Measurements from ENCODE around the gene PIGC.

Gene PIGC

DNA sequence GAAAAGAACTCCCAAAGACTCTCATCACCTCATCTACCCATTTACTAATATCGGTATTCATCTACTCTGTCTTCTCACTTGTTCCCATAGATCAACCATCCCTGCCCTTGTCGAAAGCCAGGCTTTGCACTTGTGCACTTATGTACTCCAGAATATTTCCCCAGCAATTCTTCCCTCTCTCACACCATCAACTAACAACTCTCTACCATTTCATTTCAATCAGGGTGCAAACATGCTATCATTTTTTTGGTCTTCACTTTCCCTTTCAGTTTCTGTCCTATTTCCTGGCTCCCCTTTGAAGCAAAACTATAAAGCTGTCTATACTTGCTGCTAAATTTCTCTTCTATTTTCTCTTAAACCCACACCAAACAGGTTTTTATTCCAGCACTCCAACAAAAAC is 16.7 kb downstream of the PIGC start:
- no peak for FAIRE-seq

DNA sequence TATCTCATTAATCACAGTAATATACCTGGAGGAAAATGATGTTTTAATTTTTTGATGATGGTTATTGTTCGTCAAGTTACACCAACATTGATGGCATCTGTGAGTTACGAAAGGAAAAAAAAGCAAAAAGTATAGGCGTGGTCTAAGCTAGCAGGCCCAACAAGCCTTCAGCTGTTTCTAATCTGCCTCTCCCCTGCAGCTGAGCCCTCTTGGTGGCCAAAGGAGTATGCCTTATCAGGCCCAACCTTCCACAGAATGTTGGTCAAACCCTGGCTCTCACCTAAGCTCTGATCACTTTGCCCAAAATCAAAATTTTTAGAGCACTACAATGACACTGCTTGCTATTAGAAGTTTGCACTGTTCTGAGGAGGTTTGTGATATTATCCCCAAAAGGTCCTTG is 18.5 kb downstream of the PIGC start:
- FAIRE-seq, result no peak

- FAIRE-seq, result no peak
Measured at GRCh38 chr1:172423336-172423735, 20.5 kb downstream of the PIGC start.

GRCh38 chr1:172421974-172422604 is 21.8 kb downstream of the PIGC start:
- FAIRE-seq, result no peak

DNA sequence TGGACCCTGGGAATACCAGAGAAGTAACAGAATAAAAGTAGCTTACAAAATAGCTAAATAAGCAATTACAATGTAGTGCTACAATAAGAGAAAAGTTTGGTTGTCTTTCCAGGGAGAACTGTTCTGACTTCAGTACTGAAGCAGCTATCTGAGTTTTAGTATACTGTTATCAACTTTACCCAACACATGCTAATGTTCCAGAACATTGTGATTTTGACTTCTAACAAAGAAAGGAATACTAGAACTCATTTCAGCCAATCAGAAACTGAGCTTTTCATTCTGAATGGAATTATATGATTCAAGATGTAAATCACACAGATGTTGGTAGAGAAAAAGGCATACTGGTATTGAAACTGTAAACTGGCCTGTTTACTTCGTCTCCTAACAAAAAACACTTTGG is 23.5 kb downstream of the PIGC start, which contains the start of gene C1orf105:
C1orf105 (plus strand) TSS at position 301 of the 400 bp plus-strand sequence. CDS start 201 bp downstream, outside the sequence.
- FAIRE-seq, result no peak

DNA sequence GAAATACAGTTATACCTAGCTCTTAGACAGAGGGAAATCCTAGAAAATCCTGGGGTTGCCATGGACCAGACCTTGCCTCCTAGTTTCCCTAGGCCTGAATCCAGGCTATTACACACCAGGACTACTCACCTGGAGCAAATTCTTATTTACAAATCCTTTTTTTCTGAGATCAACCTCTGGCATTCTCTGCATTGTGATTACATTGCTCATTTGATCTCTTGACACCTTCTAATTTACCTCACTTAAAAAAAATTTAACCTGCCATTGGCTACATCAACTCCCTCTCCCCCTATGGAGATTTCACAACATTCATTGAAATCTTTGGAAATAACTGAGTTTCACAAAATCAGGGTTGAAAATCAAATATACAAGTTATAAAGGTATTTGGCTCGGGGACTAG is 26.3 kb downstream of the PIGC start:
- no peak for FAIRE-seq

DNA sequence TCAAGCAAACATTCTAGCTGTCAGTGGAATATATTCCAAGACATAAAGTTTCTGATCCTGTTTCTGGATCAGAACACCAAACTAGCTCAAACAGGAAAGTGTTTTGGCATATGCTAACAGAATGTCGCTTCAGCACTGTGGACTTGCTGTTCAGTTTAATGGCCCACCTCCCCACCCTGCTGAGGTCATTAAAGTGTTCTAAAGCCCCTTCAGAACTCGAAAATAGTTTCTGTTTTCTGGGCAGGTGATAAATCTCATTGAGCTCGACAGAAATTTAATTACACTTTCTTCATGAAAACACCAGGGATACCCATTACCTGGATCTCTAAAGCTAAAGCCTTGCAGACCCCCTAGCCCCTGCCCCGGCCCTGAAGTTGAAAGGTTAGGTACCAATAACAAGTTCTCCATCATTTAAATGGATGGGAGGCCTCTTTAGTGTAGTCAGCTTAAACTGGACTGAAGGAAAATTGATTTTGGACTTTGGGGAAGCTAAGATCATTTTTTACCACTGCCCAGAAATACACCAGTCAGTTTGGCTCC is 27.3 kb downstream of the PIGC start:
- no peak for FAIRE-seq

GRCh38 chr1:172414331-172414730 is 29.5 kb downstream of the PIGC start:
- no peak for FAIRE-seq

GRCh38 chr1:172411791-172412338 is 32.0 kb downstream of the PIGC start:
- FAIRE-seq, result no peak

- no peak for FAIRE-seq
Measured at GRCh38 chr1:172410027-172410426, 33.8 kb downstream of the PIGC start.

DNA sequence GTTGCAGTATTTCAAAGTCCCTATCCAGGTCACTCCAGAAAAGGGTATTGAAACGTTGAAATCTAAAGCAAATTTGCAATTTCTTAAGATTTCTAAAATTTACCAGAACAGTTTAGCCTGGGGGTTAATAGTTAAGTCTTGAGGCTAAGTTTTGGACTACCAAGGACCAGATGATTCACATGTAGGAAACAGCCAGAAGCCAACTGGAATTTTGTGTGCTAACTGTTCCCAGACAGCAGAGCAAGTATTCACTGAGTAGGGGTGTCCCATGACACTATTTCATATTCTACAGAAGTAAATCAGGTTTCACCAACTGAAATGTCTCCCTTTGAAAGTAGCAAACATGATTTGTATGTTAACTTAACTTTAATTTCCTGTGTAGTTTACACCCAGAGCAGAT is 34.9 kb downstream of the PIGC start:
- no peak for FAIRE-seq

DNA sequence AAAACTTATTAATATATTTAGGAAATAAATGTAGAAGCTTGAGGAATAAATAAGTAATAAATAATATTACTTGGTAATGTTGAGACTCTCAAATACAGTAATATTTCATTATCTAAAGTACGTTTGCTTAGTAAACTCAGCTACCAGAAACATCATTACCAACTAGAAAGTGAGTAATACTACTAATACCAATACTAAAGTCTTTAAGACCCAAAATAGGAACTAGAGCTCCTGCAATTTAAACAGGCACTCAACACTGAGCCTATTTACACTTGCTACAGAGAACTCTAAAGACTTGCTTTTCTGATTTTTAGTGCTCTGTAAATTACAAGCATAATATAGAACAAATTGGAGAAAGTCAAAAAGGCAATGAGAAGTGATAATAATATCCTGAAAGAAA is 36.9 kb downstream of the PIGC start:
- FAIRE-seq, result peak; percentile 45

DNA sequence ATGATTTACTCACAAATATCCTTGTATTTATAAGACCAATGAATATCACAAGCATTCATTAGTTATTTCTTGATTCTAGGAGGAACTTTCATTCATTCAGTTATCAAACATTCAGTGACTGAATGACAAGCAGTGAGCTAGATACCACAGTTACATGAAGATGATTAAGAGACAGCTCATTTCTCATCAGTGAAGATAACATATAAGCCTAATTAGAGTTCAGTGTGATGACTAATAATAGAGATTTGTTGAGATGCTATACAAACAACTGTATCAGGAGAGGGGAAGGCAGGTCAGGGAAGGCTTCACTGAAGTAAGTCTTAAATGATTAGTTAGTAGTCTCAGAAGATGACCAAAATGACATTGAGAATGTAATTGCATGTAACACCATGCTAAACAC is 38.0 kb downstream of the PIGC start:
- no peak for FAIRE-seq

DNA sequence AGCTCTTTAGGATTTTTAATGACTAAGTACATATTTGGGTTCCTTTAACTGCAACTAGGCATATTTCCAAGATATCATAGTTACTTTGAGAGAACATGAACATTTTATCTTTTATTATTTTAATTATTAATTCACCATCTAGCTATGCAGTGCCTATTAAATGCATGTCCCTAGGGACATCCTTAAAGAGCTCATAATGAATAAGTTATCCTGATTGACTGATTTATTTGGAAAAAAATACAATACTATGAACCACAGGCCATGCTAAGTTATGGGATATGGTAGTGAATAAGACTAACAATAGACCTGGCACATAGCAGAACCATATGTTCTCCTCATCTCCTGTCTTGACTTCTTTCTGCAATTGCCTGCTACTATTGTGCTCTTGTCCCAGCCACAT is 39.7 kb downstream of the PIGC start:
- no peak for FAIRE-seq

DNA sequence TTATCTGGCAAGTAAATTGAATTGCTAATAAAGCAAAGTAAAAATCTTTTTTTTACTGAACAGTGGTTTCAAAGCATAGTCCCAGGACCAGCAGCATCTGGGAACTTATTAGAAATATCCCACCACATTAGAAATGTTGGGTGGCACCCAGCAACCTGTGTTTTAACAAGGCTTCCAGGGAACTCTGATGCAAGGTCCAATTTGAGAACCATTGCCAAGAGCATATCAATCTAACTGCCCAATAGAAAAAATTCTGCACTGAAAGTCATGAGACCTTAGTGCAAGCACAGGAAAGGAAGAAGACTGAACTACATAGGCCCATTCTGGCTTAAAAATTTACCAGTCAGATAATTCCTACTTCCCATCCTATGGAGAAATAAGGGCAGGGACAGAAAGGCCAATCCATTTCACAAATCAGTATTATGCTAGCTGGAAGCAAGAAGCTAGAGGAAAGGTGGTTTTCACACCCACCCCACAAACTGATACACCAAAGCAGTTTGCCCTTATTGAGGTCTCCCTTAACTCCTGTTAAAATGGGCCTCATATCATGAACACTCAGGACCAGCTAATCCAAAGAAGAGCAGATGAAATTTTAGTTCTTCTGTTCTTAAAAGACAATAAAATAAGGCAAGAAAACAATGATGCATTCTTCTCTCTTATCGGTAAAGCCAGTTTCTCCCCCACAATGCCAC is 40.8 kb downstream of the PIGC start:
- FAIRE-seq, result no peak

- FAIRE-seq, result no peak
Measured at GRCh38 chr1:172401892-172402291, 42.0 kb downstream of the PIGC start.

DNA sequence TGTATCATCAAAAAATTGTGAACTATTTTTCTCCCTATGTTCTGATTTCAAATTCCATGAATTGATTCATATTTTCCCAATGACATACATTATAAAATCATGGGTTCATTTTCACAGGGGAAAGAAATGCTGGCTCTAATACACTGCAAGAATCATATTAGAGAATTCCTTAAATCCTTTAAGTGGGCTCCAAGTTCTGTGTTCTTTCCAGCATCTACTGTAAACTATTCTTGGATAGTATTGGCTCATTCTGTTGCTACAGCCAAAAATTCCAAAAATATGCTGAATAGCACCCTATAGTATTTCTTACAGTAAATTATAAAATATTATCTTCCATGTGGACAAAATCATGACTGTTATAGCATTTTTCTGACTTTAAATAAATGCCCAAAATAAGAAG is 42.4 kb downstream of the PIGC start:
- FAIRE-seq, result no peak

- no peak for FAIRE-seq
Measured at GRCh38 chr1:172400722-172401105, 43.2 kb downstream of the PIGC start.

GRCh38 chr1:172399756-172400721 is 43.8 kb downstream of the PIGC start:
- peak; percentile 33 for FAIRE-seq

DNA sequence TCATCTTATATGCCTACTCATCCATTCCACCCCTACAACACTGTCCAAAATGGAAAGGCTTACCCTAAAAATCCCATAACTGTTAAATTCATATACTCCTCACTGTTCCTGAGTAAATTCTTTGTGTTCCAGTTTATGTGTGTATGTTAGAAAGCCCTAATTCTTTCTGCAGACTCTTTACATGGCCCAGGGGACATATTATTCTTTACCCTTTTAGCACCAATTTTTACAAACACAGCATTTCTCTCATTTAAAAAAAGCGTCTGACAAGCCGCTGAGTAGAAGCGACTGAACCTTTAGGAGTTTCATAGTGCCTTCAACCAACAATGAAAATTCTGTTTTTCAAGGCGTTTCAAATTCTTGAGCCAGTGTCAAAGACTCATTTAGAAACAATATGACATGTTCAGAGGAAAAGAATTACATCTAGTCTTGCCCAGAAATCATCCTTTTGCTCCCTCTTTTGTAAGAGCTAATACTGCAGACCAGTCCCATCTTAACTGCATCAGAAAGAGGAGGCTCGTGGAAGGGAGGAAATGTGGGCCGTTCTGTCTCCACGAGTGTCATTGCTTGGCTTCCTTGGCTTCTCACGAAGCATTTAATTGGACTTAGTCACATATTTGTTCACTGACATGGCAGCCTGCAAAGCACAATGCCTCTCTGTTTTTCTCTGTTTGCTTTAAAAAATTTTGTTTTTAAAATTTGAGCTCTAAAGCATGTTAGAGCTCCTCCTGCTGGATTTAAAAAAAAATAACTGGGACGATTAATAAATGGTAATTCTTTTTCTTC is 44.7 kb downstream of the PIGC start:
- FAIRE-seq, result peak; percentile 96

GRCh38 chr1:172398193-172398592 is 45.7 kb downstream of the PIGC start:
- FAIRE-seq, result no peak

DNA sequence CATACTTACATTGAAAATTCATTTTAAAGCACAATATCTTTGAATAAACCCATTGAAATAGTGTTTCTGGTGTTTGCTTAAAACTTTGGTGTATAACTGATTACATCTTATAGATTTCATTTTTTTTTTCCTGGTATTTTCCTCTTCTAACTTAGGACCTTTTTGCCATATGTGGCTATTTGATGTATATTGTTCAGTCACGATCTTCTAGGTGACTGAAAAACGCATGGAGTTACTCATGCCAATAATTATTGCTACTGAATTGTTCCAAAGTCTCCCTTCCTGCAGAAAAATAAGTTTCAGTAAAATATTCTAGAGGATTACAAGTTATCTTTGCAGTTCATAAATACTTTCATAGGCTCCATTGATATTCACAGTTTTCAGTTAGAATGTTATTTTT is 46.2 kb downstream of the PIGC start:
- no peak for FAIRE-seq

Data from islet of Langerhans (tissue), 1 donor.